ENCODE measurements around the gene ZBTB3. TPM values are rescaled to one million over a fixed set of nuclear protein-coding genes. Genes with fewer than 3 reads are reported as not detected.

ZBTB3 gene
- total and polyA plus RNA-seq, 9 of the 15 experiments (the other 6 are each of a cell fraction or from before 2014, with no cell fraction given) = 1.9 to 10.0 (median 4.9) TPM

GRCh38 chr11:62728171-62728988 lies 25.6 kb downstream of the ZBTB3 start, which contains the start of gene TTC9C (continued):
- TF ChIP-seq ZNF740 (CRISPR knock-in tag; IDR thresholded peaks at IDR 0.05) (peak; percentile 83), ZNF740 (tag; IDR thresholded peaks at IDR 0.05) (peak in 1 of 2 experiments; percentile 78; a peak in 2 of 4 replicates), HDAC1 (IDR thresholded peaks at IDR 0.05) (peak in 1 of 2 experiments; percentile 87; a peak in 2 of 4 replicates), SREBF1 (IDR thresholded peaks at IDR 0.05; ENCODE audit: borderline replicate concordance, low read depth, low read length) (0 out of 2 replicates have a peak, but pooled peaks have one; percentile 33), CREM (IDR thresholded peaks at IDR 0.05; ENCODE audit: low read depth) (peak; percentile 34; the same call in 1 of the 2 replicates), FUS (optimal IDR thresholded peaks at IDR 0.05; ENCODE audit: low read depth, low read length) (no peak), MBD2 (IDR thresholded peaks at IDR 0.05; ENCODE audit: borderline replicate concordance, low read depth) (peak; percentile 53; the same call in 1 of the 2 replicates), AFF4 (CRISPR knock-in tag; IDR thresholded peaks at IDR 0.05) (0 out of 2 replicates have a peak, but pooled peaks have one; percentile 49), GTF2F1 (IDR thresholded peaks at IDR 0.05; ENCODE audit: low read depth, low read length) (0 out of 2 replicates have a peak, but pooled peaks have one; percentile 15), CHD1 (IDR thresholded peaks at IDR 0.05; ENCODE audit: low read length) (peak; percentile 57), DPF2 (IDR thresholded peaks at IDR 0.05) (no peak), SMARCA5 (IDR thresholded peaks at IDR 0.05) (0 out of 2 replicates have a peak, but pooled peaks have one; percentile 14), ATF3 (IDR thresholded peaks at IDR 0.05) (0 out of 2 replicates have a peak, but pooled peaks have one; percentile 5), ATF3 (CRISPR knock-in tag; conservative IDR thresholded peaks at IDR 0.05) (no peak), ATF6 (CRISPR knock-in tag; IDR thresholded peaks at IDR 0.05) (peak; percentile 75)

Measured in K562 (cell line).